ENCODE measurements around the gene CEP76. TPM values are rescaled to one million over a fixed set of nuclear protein-coding genes. Genes with fewer than 3 reads are reported as not detected.
A peak's percentile ranks its signal among the peaks of the same experiment; 100 is the strongest.

The CEP76 gene
- polyA plus RNA-seq, 1 of the 3 experiments (the other 2 are of a cell fraction) = 6.4 TPM

DNA sequence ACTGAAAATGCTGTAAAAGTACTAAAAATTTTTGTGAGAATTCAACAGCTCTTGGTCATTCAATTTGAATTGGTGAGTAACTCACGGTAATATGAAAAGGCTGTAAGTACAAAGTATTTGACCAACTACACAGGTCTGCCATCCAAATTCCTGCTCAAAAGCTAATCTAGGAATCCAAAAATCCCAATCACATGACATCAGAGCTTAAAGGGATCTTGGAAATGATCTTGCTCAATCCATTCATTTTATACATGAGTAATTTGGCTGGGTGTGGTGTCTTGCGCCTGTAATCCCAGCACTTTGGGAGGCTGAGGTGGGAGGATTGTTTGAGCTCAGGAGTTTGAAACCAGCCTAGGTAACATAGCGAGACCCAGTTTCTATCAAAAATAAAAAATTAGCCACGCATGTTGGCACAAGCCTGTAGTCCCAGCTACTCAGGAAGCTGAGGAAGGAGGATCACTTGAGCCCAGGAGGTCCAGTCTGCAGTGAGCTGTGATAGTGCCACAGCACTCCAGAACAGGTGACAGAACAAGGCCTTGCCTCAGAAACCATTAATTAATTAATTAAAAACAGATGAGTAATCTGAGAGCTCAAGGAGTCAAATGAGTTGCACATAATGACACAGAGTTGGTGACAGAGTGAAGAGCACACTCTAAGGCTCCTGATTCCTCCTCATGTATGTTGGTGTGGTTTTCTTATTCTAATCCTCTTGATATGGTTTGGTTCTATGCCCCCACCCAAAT is 64.5 kb downstream of the CEP76 start:
- Histone ChIP-seq H3K27ac (ENCODE audit: low read depth in 2 of 2, low read length in 1 of 2) (peak overlapping the region in 1 of 2 experiments; percentile 55; a peak in 2 of 4 replicates), H3K9me3 (no peaks in the 10 kb centered on the region), H4K20me1 (ENCODE audit: insufficient read depth) (no peaks in the 10 kb centered on the region; the same call in 1 of the 2 replicates), H3K9me2 (no peaks in the 10 kb centered on the region), H3K27me3 (ENCODE audit: insufficient read depth) (no peaks in the 10 kb centered on the region), H3F3A (replicated peaks; ENCODE audit: insufficient read depth) (peaks cover 11% of the 10 kb centered on the region), H3K36me3 (replicated peaks in 1 of 2; ENCODE audit: control insufficient read depth in 1 of 2, insufficient read depth in 2 of 2, low read length in 1 of 2) (no peaks in the 10 kb centered on the region), H2AFZ (ENCODE audit: low read depth) (no peak overlapping the region), H3K4me3 (ENCODE audit: low read depth in 2 of 2, low read length in 1 of 2) (no peak overlapping the region), H3K9ac (no peak overlapping the region), H3K79me2 (ENCODE audit: insufficient read depth) (peaks cover 74% of the 10 kb centered on the region), H3K4me2 (no peak overlapping the region), H3K4me1 (ENCODE audit: control insufficient read depth in 1 of 2, insufficient read depth in 2 of 2, low read depth in 1 of 2, low read length in 1 of 2) (peaks cover 3 to 8% of the 10 kb centered on the region in 2 experiments; a peak in 3 of 4 replicates)
- POLR2A ChIA-PET = no interaction called here
- TF ChIP-seq NRF1 (IDR thresholded peaks at IDR 0.05; ENCODE audit: low read depth, low read length) (no peak), RFX5 (IDR thresholded peaks at IDR 0.05; ENCODE audit: low read length) (no peak), JUND (IDR thresholded peaks at IDR 0.05) (no peak), SMC3 (IDR thresholded peaks at IDR 0.05; ENCODE audit: low read depth, low read length) (no peak), FOSL2 (IDR thresholded peaks at IDR 0.05; ENCODE audit: borderline replicate concordance, low read depth) (no peak), ELF1 (IDR thresholded peaks at IDR 0.05) (no peak), CHD2 (IDR thresholded peaks at IDR 0.05; ENCODE audit: low read length, partially characterized antibody) (no peak), GABPA (IDR thresholded peaks at IDR 0.05; ENCODE audit: low read depth) (no peak), RAD21 (IDR thresholded peaks at IDR 0.05; ENCODE audit: low read length) (no peak), FOXJ3 (CRISPR knock-in tag; IDR thresholded peaks at IDR 0.05) (no peak), EZH2phosphoT487 (IDR thresholded peaks at IDR 0.05; ENCODE audit: borderline replicate concordance, low read depth) (no peak), TAF1 (IDR thresholded peaks at IDR 0.05; ENCODE audit: borderline replicate concordance, low read depth, low read length) (no peak)
- TF ChIP-seq, protein P1, sequence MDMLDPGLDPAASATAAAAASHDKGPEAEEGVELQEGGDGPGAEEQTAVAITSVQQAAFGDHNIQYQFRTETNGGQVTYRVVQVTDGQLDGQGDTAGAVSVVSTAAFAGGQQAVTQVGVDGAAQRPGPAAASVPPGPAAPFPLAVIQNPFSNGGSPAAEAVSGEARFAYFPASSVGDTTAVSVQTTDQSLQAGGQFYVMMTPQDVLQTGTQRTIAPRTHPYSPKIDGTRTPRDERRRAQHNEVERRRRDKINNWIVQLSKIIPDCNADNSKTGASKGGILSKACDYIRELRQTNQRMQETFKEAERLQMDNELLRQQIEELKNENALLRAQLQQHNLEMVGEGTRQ (IDR thresholded peaks at IDR 0.05; ENCODE audit: borderline replicate concordance, low read depth, low read length) = no peak
- TF ChIP-seq, protein P2, sequence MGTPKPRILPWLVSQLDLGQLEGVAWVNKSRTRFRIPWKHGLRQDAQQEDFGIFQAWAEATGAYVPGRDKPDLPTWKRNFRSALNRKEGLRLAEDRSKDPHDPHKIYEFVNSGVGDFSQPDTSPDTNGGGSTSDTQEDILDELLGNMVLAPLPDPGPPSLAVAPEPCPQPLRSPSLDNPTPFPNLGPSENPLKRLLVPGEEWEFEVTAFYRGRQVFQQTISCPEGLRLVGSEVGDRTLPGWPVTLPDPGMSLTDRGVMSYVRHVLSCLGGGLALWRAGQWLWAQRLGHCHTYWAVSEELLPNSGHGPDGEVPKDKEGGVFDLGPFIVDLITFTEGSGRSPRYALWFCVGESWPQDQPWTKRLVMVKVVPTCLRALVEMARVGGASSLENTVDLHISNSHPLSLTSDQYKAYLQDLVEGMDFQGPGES (IDR thresholded peaks at IDR 0.05; ENCODE audit: low read depth, low read length) = no peak
- TF ChIP-seq, protein P3, sequence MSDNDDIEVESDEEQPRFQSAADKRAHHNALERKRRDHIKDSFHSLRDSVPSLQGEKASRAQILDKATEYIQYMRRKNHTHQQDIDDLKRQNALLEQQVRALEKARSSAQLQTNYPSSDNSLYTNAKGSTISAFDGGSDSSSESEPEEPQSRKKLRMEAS (IDR thresholded peaks at IDR 0.05; ENCODE audit: low read depth) = no peak
- TF ChIP-seq, protein P4, sequence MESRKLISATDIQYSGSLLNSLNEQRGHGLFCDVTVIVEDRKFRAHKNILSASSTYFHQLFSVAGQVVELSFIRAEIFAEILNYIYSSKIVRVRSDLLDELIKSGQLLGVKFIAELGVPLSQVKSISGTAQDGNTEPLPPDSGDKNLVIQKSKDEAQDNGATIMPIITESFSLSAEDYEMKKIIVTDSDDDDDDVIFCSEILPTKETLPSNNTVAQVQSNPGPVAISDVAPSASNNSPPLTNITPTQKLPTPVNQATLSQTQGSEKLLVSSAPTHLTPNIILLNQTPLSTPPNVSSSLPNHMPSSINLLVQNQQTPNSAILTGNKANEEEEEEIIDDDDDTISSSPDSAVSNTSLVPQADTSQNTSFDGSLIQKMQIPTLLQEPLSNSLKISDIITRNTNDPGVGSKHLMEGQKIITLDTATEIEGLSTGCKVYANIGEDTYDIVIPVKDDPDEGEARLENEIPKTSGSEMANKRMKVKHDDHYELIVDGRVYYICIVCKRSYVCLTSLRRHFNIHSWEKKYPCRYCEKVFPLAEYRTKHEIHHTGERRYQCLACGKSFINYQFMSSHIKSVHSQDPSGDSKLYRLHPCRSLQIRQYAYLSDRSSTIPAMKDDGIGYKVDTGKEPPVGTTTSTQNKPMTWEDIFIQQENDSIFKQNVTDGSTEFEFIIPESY (IDR thresholded peaks at IDR 0.05; ENCODE audit: borderline replicate concordance, low read depth) = no peak
- 91% methylated on average over 4 of the region's 4 CpGs for WGBS (ENCODE audit: low lambda C conversion rate)
- CTCF ChIA-PET = interaction anchor here (0.6 to 1.8 kb wide), 2 partner anchors 89 to 102 kb away, joined by 3 to 5 read pairs; no protein-coding TSS in a partner anchor
- DNase-seq = no peak
